IPS-20b (cell line): ENCODE results near the gene TMEM143.

Experiments
- H3K27ac ChIP-seq: one replicate; pipeline ENCODE4 v1.5.1; 2013; ENCODE audit warnings: low read length
- H3K27me3 ChIP-seq: 2 replicates; pipeline ENCODE4 v1.6.1; 2013; ENCODE audit warnings: mild to moderate bottlenecking, low read length, inconsistent platforms; ENCODE audit not compliant: insufficient read depth
- H3K36me3 ChIP-seq: 2 replicates; pipeline ENCODE4 v1.6.1; 2013; ENCODE audit warnings: low read depth, mild to moderate bottlenecking, inconsistent platforms, low read length, moderate library complexity; ENCODE audit not compliant: insufficient read depth
- H3K4me1 ChIP-seq: 2 replicates; pipeline ENCODE4 v1.6.1; 2013; ENCODE audit warnings: mild to moderate bottlenecking, control low read depth, inconsistent platforms, low read length, moderate library complexity; ENCODE audit not compliant: insufficient read depth
- H3K4me3 ChIP-seq: 2 replicates; pipeline ENCODE4 v1.5.1; 2013; ENCODE audit warnings: mild to moderate bottlenecking, low read length, inconsistent platforms
- H3K9ac ChIP-seq: 2 replicates; pipeline ENCODE4 v1.6.1; 2013; ENCODE audit warnings: low read depth, mild to moderate bottlenecking, inconsistent platforms, low read length, moderate library complexity
- H3K9me3 ChIP-seq: 2 replicates; pipeline ENCODE4 v1.6.1; 2013; ENCODE audit warnings: mild to moderate bottlenecking, low read depth, low read length, inconsistent platforms; ENCODE audit not compliant: insufficient read depth

The TMEM143 gene

GRCh38 chr19:48363810-48364597, at the start of gene TMEM143, which contains the start of gene SYNGR4:
TSS of gene TMEM143 (minus strand) at chr19:48363940. CDS start at chr19:48363920, 20 bp downstream.
TSS of gene SYNGR4 (plus strand) at chr19:48364367. CDS start at chr19:48365843, 1,476 bp downstream.
- H3K27ac ChIP-seq, result peak within 1 kb of the TSS; percentile 75
- H3K9ac ChIP-seq, result peak within 1 kb of the TSS; percentile 91
- H3K27me3 ChIP-seq, result peaks cover 6% of the 10 kb centered on the region; the same call in 1 of the 2 replicates
- H3K36me3 ChIP-seq, result no peaks in the 10 kb centered on the region
- peaks cover 3% of the 10 kb centered on the region; the same call in 1 of the 2 replicates for H3K4me1 ChIP-seq
- H3K9me3 ChIP-seq, result no peaks in the 10 kb centered on the region
- peak within 1 kb of the TSS; percentile 82 for H3K4me3 ChIP-seq

GRCh38 chr19:48405850-48406249, 42.1 kb upstream of the TMEM143 start:
- peaks cover 6% of the 10 kb centered on the region; the same call in 1 of the 2 replicates for H3K4me1 ChIP-seq
- H3K9ac ChIP-seq, result no peak overlapping the region
- H3K27ac ChIP-seq, result no peak overlapping the region
- no peaks in the 10 kb centered on the region for H3K36me3 ChIP-seq
- no peaks in the 10 kb centered on the region for H3K9me3 ChIP-seq
- H3K27me3 ChIP-seq, result no peaks in the 10 kb centered on the region
- no peak overlapping the region for H3K4me3 ChIP-seq

GRCh38 chr19:48405010-48405659, 41.4 kb upstream of the TMEM143 start:
- H3K4me1 ChIP-seq, result peaks cover 6% of the 10 kb centered on the region; the same call in 1 of the 2 replicates
- H3K36me3 ChIP-seq, result no peaks in the 10 kb centered on the region
- no peak overlapping the region for H3K9ac ChIP-seq
- H3K4me3 ChIP-seq, result no peak overlapping the region
- H3K27me3 ChIP-seq, result no peaks in the 10 kb centered on the region
- H3K27ac ChIP-seq, result no peak overlapping the region
- no peaks in the 10 kb centered on the region for H3K9me3 ChIP-seq

- Histone ChIP-seq H3K27me3 (no peaks in the 10 kb centered on the region), H3K9ac (no peak overlapping the region), H3K4me3 (no peak overlapping the region), H3K36me3 (no peaks in the 10 kb centered on the region), H3K27ac (no peak overlapping the region), H3K9me3 (peaks cover 3% of the 10 kb centered on the region; the same call in 1 of the 2 replicates), H3K4me1 (peaks cover 6% of the 10 kb centered on the region; the same call in 1 of the 2 replicates)
Observed at GRCh38 chr19:48403606-48404005, 39.9 kb upstream of the TMEM143 start.

GRCh38 chr19:48401287-48401686, 37.5 kb upstream of the TMEM143 start:
- peak overlapping the region; percentile 26; the same call in 1 of the 2 replicates for H3K4me3 ChIP-seq
- H3K9ac ChIP-seq, result peak overlapping the region; percentile 56; the same call in 1 of the 2 replicates
- H3K9me3 ChIP-seq, result peaks cover 3% of the 10 kb centered on the region; the same call in 1 of the 2 replicates
- H3K27ac ChIP-seq, result peak overlapping the region; percentile 46
- peaks cover 20% of the 10 kb centered on the region for H3K27me3 ChIP-seq
- H3K4me1 ChIP-seq, result peaks cover 11% of the 10 kb centered on the region; the same call in 1 of the 2 replicates
- H3K36me3 ChIP-seq, result no peaks in the 10 kb centered on the region

GRCh38 chr19:48400018-48400742, 36.4 kb upstream of the TMEM143 start:
- no peaks in the 10 kb centered on the region for H3K36me3 ChIP-seq
- H3K4me1 ChIP-seq, result peaks cover 11% of the 10 kb centered on the region; the same call in 1 of the 2 replicates
- peak overlapping the region; percentile 49; the same call in 1 of the 2 replicates for H3K4me3 ChIP-seq
- H3K9me3 ChIP-seq, result peaks cover 3% of the 10 kb centered on the region; the same call in 1 of the 2 replicates
- peak overlapping the region; percentile 48 for H3K27ac ChIP-seq
- peaks cover 31% of the 10 kb centered on the region for H3K27me3 ChIP-seq
- peak overlapping the region; percentile 39; the same call in 1 of the 2 replicates for H3K9ac ChIP-seq

- Histone ChIP-seq H3K27me3 (peaks cover 47% of the 10 kb centered on the region), H3K4me1 (peaks cover 15% of the 10 kb centered on the region; the same call in 1 of the 2 replicates), H3K9me3 (peaks cover 3% of the 10 kb centered on the region; the same call in 1 of the 2 replicates), H3K27ac (no peak overlapping the region), H3K9ac (peak overlapping the region; percentile 69; the same call in 1 of the 2 replicates), H3K4me3 (peak overlapping the region; percentile 73; the same call in 1 of the 2 replicates), H3K36me3 (no peaks in the 10 kb centered on the region)
Observed at GRCh38 chr19:48398375-48399235, 34.9 kb upstream of the TMEM143 start.

GRCh38 chr19:48398102-48398374, 34.3 kb upstream of the TMEM143 start:
- Histone ChIP-seq H3K27ac (no peak overlapping the region), H3K4me3 (peak overlapping the region; percentile 73), H3K36me3 (no peaks in the 10 kb centered on the region), H3K9ac (peak overlapping the region; percentile 69; the same call in 1 of the 2 replicates), H3K4me1 (peaks cover 15% of the 10 kb centered on the region; the same call in 1 of the 2 replicates), H3K27me3 (peaks cover 52% of the 10 kb centered on the region), H3K9me3 (peaks cover 3% of the 10 kb centered on the region; the same call in 1 of the 2 replicates)

GRCh38 chr19:48397263-48398101, 33.7 kb upstream of the TMEM143 start:
- H3K9ac ChIP-seq, result peak overlapping the region; percentile 69; the same call in 1 of the 2 replicates
- H3K36me3 ChIP-seq, result no peaks in the 10 kb centered on the region
- H3K27me3 ChIP-seq, result peaks cover 58% of the 10 kb centered on the region
- H3K4me3 ChIP-seq, result peak overlapping the region; percentile 73
- peaks cover 3% of the 10 kb centered on the region; the same call in 1 of the 2 replicates for H3K9me3 ChIP-seq
- H3K27ac ChIP-seq, result no peak overlapping the region
- H3K4me1 ChIP-seq, result peaks cover 15% of the 10 kb centered on the region; the same call in 1 of the 2 replicates

- H3K27ac ChIP-seq, result no peak overlapping the region
- peaks cover 60% of the 10 kb centered on the region for H3K27me3 ChIP-seq
- H3K4me1 ChIP-seq, result peaks cover 15% of the 10 kb centered on the region; the same call in 1 of the 2 replicates
- H3K9ac ChIP-seq, result no peak overlapping the region
- H3K4me3 ChIP-seq, result no peak overlapping the region
- H3K9me3 ChIP-seq, result peaks cover 3% of the 10 kb centered on the region; the same call in 1 of the 2 replicates
- no peaks in the 10 kb centered on the region for H3K36me3 ChIP-seq
Observed at GRCh38 chr19:48396824-48397176, 33.1 kb upstream of the TMEM143 start.
